ENCODE data around the gene ABCC4.
"Not testable (repeated sequence)": the region's sequence is repeated elsewhere in the genome, so short reads cannot be mapped to it uniquely, and the experiment has no call there.

ABCC4 gene

GRCh38 chr13:95197548-95197947, 103.7 kb downstream of the ABCC4 start:
- H3K4me3 ChIP-seq (ENCODE audit: low read depth, low read length): no peak overlapping the region
- POLR2A ChIA-PET: no interaction called here
- no peak for DNase-seq (ENCODE audit: low read depth, low spot score)
- no peak for TF ChIP-seq CTCF (IDR thresholded peaks at IDR 0.05; ENCODE audit: insufficient read depth, low read length, missing control alignments)
- CTCF ChIA-PET: interaction anchor here (9.7 to 14.9 kb wide), 2 partner anchors 7 to 195 kb away, joined by 74 to 1369 read pairs; no protein-coding TSS in a partner anchor

GRCh38 chr13:95195146-95195545, 106.1 kb downstream of the ABCC4 start:
- H3K4me3 ChIP-seq (ENCODE audit: low read depth, low read length): no peak overlapping the region
- DNase-seq (ENCODE audit: low read depth, low spot score): no peak
- POLR2A ChIA-PET: no interaction called here
- CTCF ChIA-PET: interaction anchor here (1.5 to 14.9 kb wide), 3 partner anchors 8 to 197 kb away, joined by 3 to 1369 read pairs (median 133); partner anchors contain the start of gene ABCC4
- no peak for TF ChIP-seq CTCF (IDR thresholded peaks at IDR 0.05; ENCODE audit: insufficient read depth, low read length, missing control alignments)

GRCh38 chr13:95193509-95194230, 107.6 kb downstream of the ABCC4 start:
- no peak overlapping the region for H3K4me3 ChIP-seq (ENCODE audit: low read depth, low read length)
- TF ChIP-seq CTCF (IDR thresholded peaks at IDR 0.05; ENCODE audit: insufficient read depth, low read length, missing control alignments): no peak
- POLR2A ChIA-PET: interaction anchor here (0.6 kb wide), 1 partner anchor 414 kb away, joined by 7 read pairs; no protein-coding TSS in a partner anchor
- no peak for DNase-seq (ENCODE audit: low read depth, low spot score)
- CTCF ChIA-PET: interaction anchor here (0.8 to 14.9 kb wide), 7 partner anchors 8 to 199 kb away, joined by 3 to 1369 read pairs (median 5); partner anchors contain the start of gene ABCC4

GRCh38 chr13:95192998-95193397, 108.3 kb downstream of the ABCC4 start:
- ChIA-PET POLR2A (no interaction called here), CTCF (interaction anchor here (0.8 to 14.9 kb wide), 12 partner anchors 9 to 199 kb away, joined by 3 to 1369 read pairs (median 18); partner anchors contain the start of gene ABCC4)
- no peak for TF ChIP-seq CTCF (IDR thresholded peaks at IDR 0.05; ENCODE audit: insufficient read depth, low read length, missing control alignments)
- no peak for DNase-seq (ENCODE audit: low read depth, low spot score)
- H3K4me3 ChIP-seq (ENCODE audit: low read depth, low read length): no peak overlapping the region

GRCh38 chr13:95192564-95192945, 108.7 kb downstream of the ABCC4 start:
- H3K4me3 ChIP-seq (ENCODE audit: low read depth, low read length); DNase-seq (ENCODE audit: low read depth, low spot score): not testable (repeated sequence)
- POLR2A ChIA-PET: interaction anchor here (1.0 kb wide), 1 partner anchor 109 kb away, joined by 3 read pairs; the partner anchor contains the start of gene ABCC4
- CTCF ChIA-PET: interaction anchor here (0.7 to 14.9 kb wide), 26 partner anchors 9 to 587 kb away, joined by 3 to 1369 read pairs (median 4); partner anchors contain the start of gene ABCC4

- peak; percentile 36 for DNase-seq (ENCODE audit: low read depth, low spot score)
- no peak overlapping the region for H3K4me3 ChIP-seq (ENCODE audit: low read depth, low read length)
- POLR2A ChIA-PET: interaction anchor here (0.6 to 1.0 kb wide), 2 partner anchors 109 to 189 kb away, joined by 3 to 4 read pairs; partner anchors contain the start of gene ABCC4
- peak; percentile 99 for TF ChIP-seq CTCF (IDR thresholded peaks at IDR 0.05; ENCODE audit: insufficient read depth, low read length, missing control alignments)
- CTCF ChIA-PET: interaction anchor here (0.6 to 14.9 kb wide), 38 partner anchors 10 to 587 kb away, joined by 3 to 1369 read pairs (median 4); partner anchors contain the start of gene ABCC4
Observed at GRCh38 chr13:95191821-95192563, 109.3 kb downstream of the ABCC4 start.
